Superior temporal gyrus (tissue), 1 donor: Measurements from ENCODE around the gene FAM117A.
"Not testable (repeated sequence)": the region's sequence is repeated elsewhere in the genome, so short reads cannot be mapped to it uniquely, and the experiment has no call there.

ENCODE experiments used
- DNase-seq: peaks from one replicate; pipeline ENCODE4 v3.0.0-alpha.2; 2016; ENCODE audit errors: extremely low spot score

FAM117A gene

GRCh38 chr17:49762151-49762941 lies 1.6 kb downstream of the FAM117A start:
- DNase-seq = no peak

GRCh38 chr17:49760932-49761558 lies 2.9 kb downstream of the FAM117A start:
- no peak for DNase-seq

GRCh38 chr17:49760296-49760695 lies 3.6 kb downstream of the FAM117A start:
- DNase-seq = no peak

- DNase-seq = no peak
Observed at GRCh38 chr17:49759203-49759602, 4.7 kb downstream of the FAM117A start.

GRCh38 chr17:49758464-49759010 lies 5.4 kb downstream of the FAM117A start:
- not testable (repeated sequence) for DNase-seq

GRCh38 chr17:49757151-49757777 lies 6.7 kb downstream of the FAM117A start:
- DNase-seq = no peak

GRCh38 chr17:49756323-49757150 lies 7.4 kb downstream of the FAM117A start:
- DNase-seq = no peak

- no peak for DNase-seq
Observed at GRCh38 chr17:49755663-49756283, 8.2 kb downstream of the FAM117A start.

GRCh38 chr17:49753959-49754391 lies 10.0 kb downstream of the FAM117A start:
- DNase-seq = no peak

- DNase-seq = no peak
Observed at GRCh38 chr17:49752508-49752907, 11.4 kb downstream of the FAM117A start.

GRCh38 chr17:49749730-49750129 lies 14.2 kb downstream of the FAM117A start:
- no peak for DNase-seq

- DNase-seq = no peak
Observed at GRCh38 chr17:49748791-49749190, 15.1 kb downstream of the FAM117A start.

GRCh38 chr17:49748223-49748622 lies 15.7 kb downstream of the FAM117A start:
- no peak for DNase-seq

GRCh38 chr17:49747632-49748031 lies 16.3 kb downstream of the FAM117A start:
- no peak for DNase-seq

GRCh38 chr17:49746791-49747490 lies 17.0 kb downstream of the FAM117A start:
- no peak for DNase-seq

- DNase-seq = no peak
Observed at GRCh38 chr17:49745175-49746139, 18.5 kb downstream of the FAM117A start.

- no peak for DNase-seq
Observed at GRCh38 chr17:49742166-49742638, 21.7 kb downstream of the FAM117A start.

GRCh38 chr17:49741692-49742076 lies 22.2 kb downstream of the FAM117A start:
- DNase-seq = no peak

GRCh38 chr17:49741009-49741691 lies 22.8 kb downstream of the FAM117A start:
- DNase-seq = no peak
